Panc1 (cell line): ENCODE results near the gene NEUROD4. TPM values are rescaled to one million over a fixed set of nuclear protein-coding genes. Genes with fewer than 3 reads are reported as not detected.

Experiments
- ATAC-seq: fragments of 200-7000 bp; cut with Tn5 transposase; 2 replicates; pipeline ENCODE4 v1.9.1; 2020; ENCODE audit warnings: mild to moderate bottlenecking, moderate library complexity
- BruUV-seq: library from RNA; stranded (reverse); fragments of 400-500 nt; replicated peaks from 2 replicates; lab custom pipeline; 2021; lab: Mats Ljungman, UMichigan
- CTCF ChIA-PET: fragments of 300-600 bp; sonication (Branson Sonifier 250); formaldehyde crosslinking; loops from one replicate; lab custom pipeline; 2022; ENCODE audit warnings: antibody characterized with exemption; lab: Charles Lee
- POLR2A ChIA-PET: fragments of 300-600 bp; sonication (Branson Sonifier 250); formaldehyde crosslinking; loops from one replicate; lab custom pipeline; 2022; ENCODE audit warnings: antibody characterized with exemption; lab: Charles Lee
- DNase-seq: peaks from one replicate; pipeline ENCODE4 v3.0.0-alpha.2; 2010; ENCODE audit warnings: low read depth, low spot score
- H3K27ac ChIP-seq: 2 replicates; pipeline ENCODE4 v1.5.1; 2011; ENCODE audit warnings: mild to moderate bottlenecking, low read length, inconsistent platforms
- H3K27me3 ChIP-seq: fragments of 200-500 bp; sonication (Bioruptor generic); 2 replicates; pipeline ENCODE4 v1.6.0; 2014; ENCODE audit warnings: low read length, inconsistent platforms; ENCODE audit not compliant: control insufficient read depth, insufficient read depth
- H3K36me3 ChIP-seq: fragments of 200-500 bp; sonication (Bioruptor generic); 2 replicates; pipeline ENCODE4 v1.5.1; 2014; ENCODE audit warnings: inconsistent platforms, mild to moderate bottlenecking, low read length, moderate library complexity; ENCODE audit not compliant: control insufficient read depth, insufficient read depth
- H3K4me1 ChIP-seq: 2 replicates; pipeline ENCODE4 v1.5.1; 2011; ENCODE audit warnings: inconsistent platforms, mild to moderate bottlenecking, low read length, moderate library complexity; ENCODE audit not compliant: control insufficient read depth, insufficient read depth
- H3K4me3 ChIP-seq, 2 experiments: 2 replicates each; pipeline ENCODE4 v1.5.1; 2011 to 2012; ENCODE audit warnings: low read depth in 2 of 2, low read length in 2 of 2, mild to moderate bottlenecking in 2 of 2, inconsistent platforms in 1 of 2, moderate library complexity in 1 of 2
- H3K9me3 ChIP-seq: fragments of 200-500 bp; sonication (Bioruptor generic); 2 replicates; pipeline ENCODE4 v1.5.1; 2014; ENCODE audit warnings: low read depth, mild to moderate bottlenecking, inconsistent platforms, low read length, moderate library complexity; ENCODE audit not compliant: control insufficient read depth, insufficient read depth
- POLR2AphosphoS5 ChIP-seq: IDR thresholded peaks from 2 replicates; pipeline ENCODE4 v1.6.1; 2012; ENCODE audit warnings: mild to moderate bottlenecking, low read depth, low read length, moderate library complexity
- SIN3A ChIP-seq: IDR thresholded peaks from 2 replicates; pipeline ENCODE4 v1.6.1; 2012; ENCODE audit warnings: low read depth, mild to moderate bottlenecking, low read length, moderate library complexity, borderline replicate concordance; ENCODE audit not compliant: insufficient read depth
- TCF7L2 ChIP-seq: IDR thresholded peaks from 2 replicates; pipeline ENCODE4 v1.6.1; 2011; ENCODE audit warnings: mild to moderate bottlenecking, low read depth, low read length, inconsistent platforms
- in situ Hi-C: cut with HindIII; loops from 2 replicates; pipeline ENCODE4 v1.10.0; 2016; ENCODE audit warnings: low sequenced_read_pairs, low pct_unique_long_range_greater_than_20kb
- intact Hi-C: fragments of 100-400 bp; cut with micrococcal nuclease; formaldehyde crosslinking; loops from one replicate; pipeline ENCODE4 v1.10.0; 2022; ENCODE audit not compliant: unreplicated experiment
- total RNA-seq: library from RNA; stranded (reverse); gene quantifications from one replicate; pipeline ENCODE4 v1.2.1, GENCODE V29; 2021; ENCODE audit not compliant: unreplicated experiment
- TF ChIP-seq, protein P1 (sequence below), 2 experiments: IDR thresholded peaks; 2 replicates each; pipeline ENCODE4 v1.6.1; 2011 to 2012; ENCODE audit warnings: low read depth in 2 of 2, control low read depth in 1 of 2, low read length in 1 of 2, mild to moderate bottlenecking in 1 of 2, moderate library complexity in 1 of 2; ENCODE audit not compliant: insufficient read depth in 1 of 2
- TF ChIP-seq, protein P2 (sequence below): fragments of 450-650 bp; IDR thresholded peaks from 2 replicates; pipeline ENCODE4 v1.5.1; 2017; ENCODE audit warnings: mild to moderate bottlenecking

NEUROD4 gene
- total RNA-seq, 1 experiment from 2014 or later, result not detected

- in situ Hi-C loops, result no loop called here
- Histone ChIP-seq H3K36me3 (no peaks in the 10 kb centered on the region), H3K4me3 (no peak overlapping the region), H3K27me3 (peaks cover 37% of the 10 kb centered on the region), H3K4me1 (no peaks in the 10 kb centered on the region), H3K9me3 (no peaks in the 10 kb centered on the region), H3K27ac (no peak overlapping the region)
- intact Hi-C loops, result no loop called here
- no peak for DNase-seq
- ChIA-PET POLR2A (no interaction called here), CTCF (no interaction called here)
- TF ChIP-seq SIN3A (no peak), TCF7L2 (no peak), POLR2AphosphoS5 (no peak)
- TF ChIP-seq, protein P1, sequence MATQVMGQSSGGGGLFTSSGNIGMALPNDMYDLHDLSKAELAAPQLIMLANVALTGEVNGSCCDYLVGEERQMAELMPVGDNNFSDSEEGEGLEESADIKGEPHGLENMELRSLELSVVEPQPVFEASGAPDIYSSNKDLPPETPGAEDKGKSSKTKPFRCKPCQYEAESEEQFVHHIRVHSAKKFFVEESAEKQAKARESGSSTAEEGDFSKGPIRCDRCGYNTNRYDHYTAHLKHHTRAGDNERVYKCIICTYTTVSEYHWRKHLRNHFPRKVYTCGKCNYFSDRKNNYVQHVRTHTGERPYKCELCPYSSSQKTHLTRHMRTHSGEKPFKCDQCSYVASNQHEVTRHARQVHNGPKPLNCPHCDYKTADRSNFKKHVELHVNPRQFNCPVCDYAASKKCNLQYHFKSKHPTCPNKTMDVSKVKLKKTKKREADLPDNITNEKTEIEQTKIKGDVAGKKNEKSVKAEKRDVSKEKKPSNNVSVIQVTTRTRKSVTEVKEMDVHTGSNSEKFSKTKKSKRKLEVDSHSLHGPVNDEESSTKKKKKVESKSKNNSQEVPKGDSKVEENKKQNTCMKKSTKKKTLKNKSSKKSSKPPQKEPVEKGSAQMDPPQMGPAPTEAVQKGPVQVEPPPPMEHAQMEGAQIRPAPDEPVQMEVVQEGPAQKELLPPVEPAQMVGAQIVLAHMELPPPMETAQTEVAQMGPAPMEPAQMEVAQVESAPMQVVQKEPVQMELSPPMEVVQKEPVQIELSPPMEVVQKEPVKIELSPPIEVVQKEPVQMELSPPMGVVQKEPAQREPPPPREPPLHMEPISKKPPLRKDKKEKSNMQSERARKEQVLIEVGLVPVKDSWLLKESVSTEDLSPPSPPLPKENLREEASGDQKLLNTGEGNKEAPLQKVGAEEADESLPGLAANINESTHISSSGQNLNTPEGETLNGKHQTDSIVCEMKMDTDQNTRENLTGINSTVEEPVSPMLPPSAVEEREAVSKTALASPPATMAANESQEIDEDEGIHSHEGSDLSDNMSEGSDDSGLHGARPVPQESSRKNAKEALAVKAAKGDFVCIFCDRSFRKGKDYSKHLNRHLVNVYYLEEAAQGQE (IDR thresholded peaks at IDR 0.05; ENCODE audit: insufficient read depth in 1 of 2, low read depth in 2 of 2, low read length in 1 of 2), result no peak
- no TSS peak for BruUV-seq
- ATAC-seq, result no peak
Measured at GRCh38 chr12:55037351-55037987, 17.7 kb downstream of the NEUROD4 start.

DNA sequence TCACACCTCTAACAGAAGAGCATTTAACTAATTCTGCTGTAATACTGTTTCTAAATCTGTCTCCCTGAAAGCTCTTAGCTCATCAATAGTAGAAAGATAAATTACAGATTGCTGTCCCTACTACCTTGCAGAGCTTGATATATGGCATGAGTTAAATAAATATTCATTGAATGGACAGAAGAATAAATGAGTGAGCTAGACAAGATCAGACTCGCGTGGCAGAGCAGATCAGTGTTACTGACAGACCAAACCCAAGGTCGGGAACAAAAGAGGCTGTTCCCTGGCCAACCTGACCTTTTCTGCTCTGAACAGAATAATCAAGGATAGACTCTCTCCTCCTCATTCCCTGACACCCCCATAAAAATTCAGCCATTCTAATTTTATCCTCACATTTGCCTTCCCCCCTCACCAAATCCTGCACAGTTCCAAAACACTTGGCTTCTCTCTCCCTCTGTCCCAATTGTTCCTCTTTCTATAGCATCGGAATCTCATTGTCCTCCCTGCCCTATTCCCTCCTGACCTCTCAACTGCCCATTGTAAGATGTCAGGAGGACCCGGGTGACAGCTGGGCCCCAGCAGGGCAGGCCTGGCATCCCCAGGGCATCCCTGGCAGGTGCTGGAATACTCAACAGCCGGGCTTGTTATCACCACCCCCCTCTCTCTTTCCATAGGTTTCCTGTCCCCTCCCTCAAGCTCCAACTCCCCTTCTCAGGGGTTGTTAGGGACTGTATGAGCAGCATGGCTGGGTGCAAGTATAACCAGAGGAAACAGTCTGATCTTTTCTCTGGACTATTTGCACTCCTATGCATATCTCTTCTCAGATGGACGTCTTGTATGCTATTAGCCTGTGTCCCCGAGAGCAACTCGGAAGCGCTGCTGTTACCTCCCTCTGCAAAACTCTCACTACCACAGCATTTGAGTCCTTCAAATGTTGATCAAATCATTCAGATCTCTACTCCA is 19.9 kb downstream of the NEUROD4 start:
- POLR2A ChIA-PET, result no interaction called here
- TF ChIP-seq TCF7L2, result no peak
- no peak for TF ChIP-seq POLR2AphosphoS5
- TF ChIP-seq, protein P2, sequence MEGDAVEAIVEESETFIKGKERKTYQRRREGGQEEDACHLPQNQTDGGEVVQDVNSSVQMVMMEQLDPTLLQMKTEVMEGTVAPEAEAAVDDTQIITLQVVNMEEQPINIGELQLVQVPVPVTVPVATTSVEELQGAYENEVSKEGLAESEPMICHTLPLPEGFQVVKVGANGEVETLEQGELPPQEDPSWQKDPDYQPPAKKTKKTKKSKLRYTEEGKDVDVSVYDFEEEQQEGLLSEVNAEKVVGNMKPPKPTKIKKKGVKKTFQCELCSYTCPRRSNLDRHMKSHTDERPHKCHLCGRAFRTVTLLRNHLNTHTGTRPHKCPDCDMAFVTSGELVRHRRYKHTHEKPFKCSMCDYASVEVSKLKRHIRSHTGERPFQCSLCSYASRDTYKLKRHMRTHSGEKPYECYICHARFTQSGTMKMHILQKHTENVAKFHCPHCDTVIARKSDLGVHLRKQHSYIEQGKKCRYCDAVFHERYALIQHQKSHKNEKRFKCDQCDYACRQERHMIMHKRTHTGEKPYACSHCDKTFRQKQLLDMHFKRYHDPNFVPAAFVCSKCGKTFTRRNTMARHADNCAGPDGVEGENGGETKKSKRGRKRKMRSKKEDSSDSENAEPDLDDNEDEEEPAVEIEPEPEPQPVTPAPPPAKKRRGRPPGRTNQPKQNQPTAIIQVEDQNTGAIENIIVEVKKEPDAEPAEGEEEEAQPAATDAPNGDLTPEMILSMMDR, result no peak
- TF ChIP-seq, protein P1 (IDR thresholded peaks at IDR 0.05; ENCODE audit: insufficient read depth in 1 of 2, low read depth in 2 of 2, low read length in 1 of 2), result no peak
- TF ChIP-seq SIN3A, result no peak
- no TSS peak for BruUV-seq
- no peaks in the 10 kb centered on the region for H3K9me3 ChIP-seq
- in situ Hi-C loops (no loop called here), intact Hi-C loops (no loop called here)
- no peak overlapping the region for H3K27ac ChIP-seq
- H3K4me3 ChIP-seq, result no peak overlapping the region
- DNase-seq (no peak), ATAC-seq (no peak)
- H3K27me3 ChIP-seq, result peaks cover 35% of the 10 kb centered on the region
- H3K36me3 ChIP-seq, result no peaks in the 10 kb centered on the region
- CTCF ChIA-PET, result no interaction called here
- no peaks in the 10 kb centered on the region for H3K4me1 ChIP-seq
